Brain microvascular endothelial cell (primary cell): ENCODE measurements around the gene IL16.

Source experiments
- DNase-seq: peaks from one replicate; pipeline ENCODE4 v3.0.0-alpha.2; 2020
- H3K27ac ChIP-seq: fragments of 250-450 bp; sonication (Bioruptor Pico); 2 replicates; pipeline ENCODE4 v1.5.1; 2020; ENCODE audit warnings: mild to moderate bottlenecking, moderate library complexity
- H3K27me3 ChIP-seq: fragments of 250-450 bp; sonication (Bioruptor Pico); replicated peaks from 2 replicates; pipeline ENCODE4 v1.5.1; 2020; ENCODE audit warnings: mild to moderate bottlenecking
- H3K36me3 ChIP-seq: fragments of 250-450 bp; sonication (Bioruptor Pico); replicated peaks from 2 replicates; pipeline ENCODE4 v1.5.1; 2020; ENCODE audit warnings: mild to moderate bottlenecking
- H3K4me3 ChIP-seq: 2 replicates; pipeline ENCODE4 v1.5.1; 2011; ENCODE audit warnings: low read depth, mild to moderate bottlenecking, control low read depth, low read length, moderate library complexity
- in situ Hi-C: cut with HindIII; loops from 2 replicates; pipeline ENCODE4 v1.10.0; 2017; ENCODE audit warnings: low sequenced_read_pairs, low pct_ligation_motif_present
- TF ChIP-seq, protein P1 (sequence below): IDR thresholded peaks from 2 replicates; pipeline ENCODE4 v1.5.1; 2011; ENCODE audit warnings: low read depth, mild to moderate bottlenecking, moderate library complexity, low read length, control low read depth, inconsistent platforms; ENCODE audit errors: missing control alignments

IL16 gene

GRCh38 chr15:81351651-81352050 is 155.0 kb downstream of the IL16 start:
- Histone ChIP-seq H3K36me3 (no peaks in the 10 kb centered on the region), H3K4me3 (no peak overlapping the region), H3K27ac (no peak overlapping the region), H3K27me3 (no peaks in the 10 kb centered on the region)
- in situ Hi-C loops: no loop called here
- DNase-seq: no peak
- TF ChIP-seq, protein P1, sequence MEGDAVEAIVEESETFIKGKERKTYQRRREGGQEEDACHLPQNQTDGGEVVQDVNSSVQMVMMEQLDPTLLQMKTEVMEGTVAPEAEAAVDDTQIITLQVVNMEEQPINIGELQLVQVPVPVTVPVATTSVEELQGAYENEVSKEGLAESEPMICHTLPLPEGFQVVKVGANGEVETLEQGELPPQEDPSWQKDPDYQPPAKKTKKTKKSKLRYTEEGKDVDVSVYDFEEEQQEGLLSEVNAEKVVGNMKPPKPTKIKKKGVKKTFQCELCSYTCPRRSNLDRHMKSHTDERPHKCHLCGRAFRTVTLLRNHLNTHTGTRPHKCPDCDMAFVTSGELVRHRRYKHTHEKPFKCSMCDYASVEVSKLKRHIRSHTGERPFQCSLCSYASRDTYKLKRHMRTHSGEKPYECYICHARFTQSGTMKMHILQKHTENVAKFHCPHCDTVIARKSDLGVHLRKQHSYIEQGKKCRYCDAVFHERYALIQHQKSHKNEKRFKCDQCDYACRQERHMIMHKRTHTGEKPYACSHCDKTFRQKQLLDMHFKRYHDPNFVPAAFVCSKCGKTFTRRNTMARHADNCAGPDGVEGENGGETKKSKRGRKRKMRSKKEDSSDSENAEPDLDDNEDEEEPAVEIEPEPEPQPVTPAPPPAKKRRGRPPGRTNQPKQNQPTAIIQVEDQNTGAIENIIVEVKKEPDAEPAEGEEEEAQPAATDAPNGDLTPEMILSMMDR: no peak

DNA sequence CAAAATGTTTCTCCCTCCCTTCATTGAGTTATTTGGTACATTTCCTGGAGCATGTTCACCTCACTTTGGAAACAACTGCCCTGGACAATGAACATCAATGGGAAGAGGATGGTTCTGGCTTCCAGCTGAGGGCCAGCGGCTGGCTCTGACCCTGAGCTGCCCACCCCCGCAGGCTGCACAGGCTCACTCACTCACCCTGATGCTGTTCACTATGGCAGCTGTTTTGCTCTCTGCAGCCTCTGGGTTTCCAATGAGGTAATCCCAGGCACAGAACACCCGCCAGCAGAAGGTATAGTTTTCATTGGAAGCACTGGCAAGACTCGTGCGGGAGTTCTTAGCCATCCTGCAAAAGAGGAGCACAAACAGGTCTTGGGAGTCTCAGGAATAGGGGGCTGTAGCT is 159.6 kb downstream of the IL16 start:
- in situ Hi-C loops: no loop called here
- Histone ChIP-seq H3K27ac (no peak overlapping the region), H3K4me3 (no peak overlapping the region), H3K36me3 (no peaks in the 10 kb centered on the region), H3K27me3 (no peaks in the 10 kb centered on the region)
- DNase-seq: no peak
- TF ChIP-seq, protein P1: no peak

- no peaks in the 10 kb centered on the region for H3K27me3 ChIP-seq
- TF ChIP-seq, protein P1: peak; percentile 24
- no peak for DNase-seq
- no peak overlapping the region for H3K4me3 ChIP-seq
- in situ Hi-C loops: no loop called here
- H3K27ac ChIP-seq: no peak overlapping the region
- no peaks in the 10 kb centered on the region for H3K36me3 ChIP-seq
These were observed 160.6 kb downstream of the IL16 start for GRCh38 chr15:81357180-81357686.

- Histone ChIP-seq H3K27me3 (no peaks in the 10 kb centered on the region), H3K4me3 (no peak overlapping the region), H3K27ac (no peak overlapping the region), H3K36me3 (no peaks in the 10 kb centered on the region)
- TF ChIP-seq, protein P1: no peak
- no peak for DNase-seq
- in situ Hi-C loops: no loop called here
These were observed 161.6 kb downstream of the IL16 start for GRCh38 chr15:81358248-81358647.

DNA sequence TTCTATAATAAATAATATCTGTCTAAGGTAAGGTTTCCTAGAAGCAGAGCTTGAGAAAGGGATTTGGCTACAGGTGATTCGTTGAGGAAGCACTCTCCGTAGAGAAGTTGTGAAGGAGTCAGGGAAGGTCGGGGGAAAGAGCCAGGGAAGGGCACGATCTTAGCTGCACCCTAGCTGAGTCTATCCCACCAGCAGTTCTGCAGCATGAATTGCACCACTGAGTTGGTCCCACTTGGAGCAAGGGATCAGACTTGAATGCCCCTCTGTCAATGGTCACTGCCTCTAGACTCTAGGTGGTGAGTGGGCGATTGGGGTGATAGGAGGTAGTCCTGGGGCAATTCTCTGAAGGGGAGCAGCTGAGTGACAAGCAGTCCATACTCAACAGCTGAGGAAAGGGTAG is 163.8 kb downstream of the IL16 start:
- TF ChIP-seq, protein P1: no peak
- Histone ChIP-seq H3K4me3 (no peak overlapping the region), H3K27ac (no peak overlapping the region), H3K27me3 (no peaks in the 10 kb centered on the region), H3K36me3 (no peaks in the 10 kb centered on the region)
- no peak for DNase-seq
- in situ Hi-C loops: no loop called here

DNA sequence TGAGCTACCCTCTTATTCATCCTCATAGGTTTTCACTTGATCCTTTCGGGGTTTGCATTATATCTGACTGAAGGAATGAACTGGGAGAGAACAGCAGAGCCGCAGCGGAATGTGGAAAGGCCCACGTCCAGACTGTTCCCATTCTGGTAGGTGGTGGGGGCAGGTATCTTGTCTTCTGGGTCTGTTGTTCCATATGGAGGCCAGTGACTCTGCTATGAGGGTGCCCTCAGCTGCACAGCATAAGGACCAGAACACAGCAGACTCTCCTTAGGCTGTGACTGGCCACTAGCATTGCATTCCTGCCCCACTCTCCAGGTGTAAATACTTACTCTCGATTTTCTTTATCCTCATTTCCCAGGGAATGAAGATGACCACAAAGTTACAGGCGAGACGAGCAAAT is 165.2 kb downstream of the IL16 start:
- Histone ChIP-seq H3K27me3 (no peaks in the 10 kb centered on the region), H3K36me3 (no peaks in the 10 kb centered on the region), H3K4me3 (no peak overlapping the region), H3K27ac (no peak overlapping the region)
- TF ChIP-seq, protein P1: no peak
- DNase-seq: no peak
- in situ Hi-C loops: no loop called here
